K562 (cell line): ENCODE results near the gene LTB4R2. TPM values are rescaled to one million over a fixed set of nuclear protein-coding genes. Genes with fewer than 3 reads are reported as not detected.

Experiments
- ATAC-seq: fragments of 200-7000 bp; cut with Tn5 transposase; 3 replicates; pipeline ENCODE4 v1.9.1; 2020; ENCODE audit warnings: moderate library complexity
- BruUV-seq: library from RNA; stranded (reverse); fragments of 400-500 nt; replicated peaks from 2 replicates; lab custom pipeline; 2021; lab: Mats Ljungman, UMichigan
- CTCF ChIA-PET: fragments of 300-600 bp; formaldehyde crosslinking; extraction: SDS; loops from one replicate; lab custom pipeline; 2021; ENCODE audit warnings: low intra/inter-chr PET ratio; lab: Yijun Ruan, JAX
- POLR2A ChIA-PET: fragments of 300-600, 350-650 bp; sonication (Branson Sonifier 250); formaldehyde crosslinking; extraction: SDS; loops from one replicate; lab custom pipeline; 2021; ENCODE audit warnings: antibody characterized with exemption, inconsistent platforms; lab: Yijun Ruan, JAX
- DNase-seq, 4 experiments: peaks; one replicate each; pipeline versions ENCODE4 v3.0.0 to v3.0.0-alpha.2; 2011 to 2018; ENCODE audit warnings: low spot score in 3 of 4, mixed read lengths in 3 of 4; ENCODE audit errors: extremely low read depth in 1 of 4
- FAIRE-seq: peaks from 2 replicates; lab custom pipeline; 2011; peaks lifted over from hg19 to GRCh38; lab: Jason Lieb, UNC
- H2AFZ ChIP-seq: 2 replicates; pipeline ENCODE4 v1.6.0; 2011; ENCODE audit warnings: low read depth, low read length, control low read depth, inconsistent platforms
- H3K27ac ChIP-seq: fragments of 200-600 bp; 3 replicates; pipeline ENCODE4 v1.8.0; 2011; ENCODE audit warnings: low read depth, mild to moderate bottlenecking, control low read depth, inconsistent platforms, low read length, moderate library complexity, mixed read lengths; ENCODE audit errors: extremely low read depth
- H3K27me3 ChIP-seq, 2 experiments: fragments of 300-600 bp in 1 of 2; 2 replicates in 1 of 2; 3 replicates in 1 of 2; pipeline versions ENCODE4 v1.6.0 to v1.8.0; 2011; ENCODE audit warnings: inconsistent platforms in 2 of 2, low read length in 2 of 2, mild to moderate bottlenecking in 1 of 2, mixed read lengths in 1 of 2, moderate library complexity in 1 of 2; ENCODE audit not compliant: control insufficient read depth in 2 of 2, insufficient read depth in 2 of 2
- H3K36me3 ChIP-seq: fragments of 300-600 bp; 3 replicates; pipeline ENCODE4 v1.8.0; 2011; ENCODE audit warnings: mild to moderate bottlenecking, low read length, inconsistent platforms; ENCODE audit not compliant: control insufficient read depth, insufficient read depth
- H3K4me1 ChIP-seq, 2 experiments: fragments of 200-600 bp in 1 of 2; replicated peaks in 1 of 2; 2 replicates in 1 of 2; 3 replicates in 1 of 2; pipeline versions ENCODE4 v1.5.1 to v1.8.0; 2011; ENCODE audit warnings: inconsistent platforms in 2 of 2, low read length in 2 of 2, mild to moderate bottlenecking in 1 of 2, mixed read lengths in 1 of 2, moderate library complexity in 1 of 2; ENCODE audit not compliant: control insufficient read depth in 2 of 2, insufficient read depth in 2 of 2
- H3K4me2 ChIP-seq: 2 replicates; pipeline ENCODE4 v1.6.1; 2011; ENCODE audit warnings: low read length, control low read depth, inconsistent platforms, mixed read lengths; ENCODE audit not compliant: insufficient read depth
- H3K4me3 ChIP-seq: fragments of 200-600 bp; sonication (generic), shearing (Covaris generic); 2 replicates; pipeline ENCODE4 v1.5.1; 2016; ENCODE audit warnings: control low read depth, inconsistent platforms
- H3K79me2 ChIP-seq: fragments of 200-600 bp; 3 replicates; pipeline ENCODE4 v1.8.0; 2011; ENCODE audit warnings: low read length, inconsistent platforms; ENCODE audit not compliant: control insufficient read depth, insufficient read depth
- H3K9ac ChIP-seq, 2 experiments: 2 replicates each; pipeline versions ENCODE4 v1.6.0 to v1.6.1; 2011; ENCODE audit warnings: low read depth in 2 of 2, low read length in 2 of 2, control low read depth in 1 of 2, inconsistent platforms in 1 of 2, mild to moderate bottlenecking in 1 of 2, mixed read lengths in 1 of 2; ENCODE audit not compliant: insufficient read depth in 1 of 2
- H3K9me1 ChIP-seq: one replicate; pipeline ENCODE4 v1.6.0; 2011; ENCODE audit warnings: inconsistent platforms, mild to moderate bottlenecking, low read length, moderate library complexity; ENCODE audit not compliant: control insufficient read depth, insufficient read depth
- H3K9me3 ChIP-seq: replicated peaks from 2 replicates; pipeline ENCODE4 v1.5.1; 2011; ENCODE audit warnings: low read depth, low read length, inconsistent platforms; ENCODE audit not compliant: control insufficient read depth, insufficient read depth
- H4K20me1 ChIP-seq: replicated peaks from 2 replicates; pipeline ENCODE4 v1.6.1; 2011; ENCODE audit warnings: low read length, inconsistent platforms, mixed read lengths; ENCODE audit not compliant: control insufficient read depth, insufficient read depth
- CEBPG ChIP-seq, 3 experiments: fragments of 200-800 bp in 1 of 3; sonication (Bioruptor generic) in 1 of 3; sonication (generic) in 1 of 3; formaldehyde crosslinking in 1 of 3; IDR thresholded peaks in 2 of 3; conservative IDR thresholded peaks in 1 of 3; 2 replicates each; pipeline versions ENCODE4 v1.6.1 to v1.8.0; 2016 to 2022; ENCODE audit warnings: missing compliant biosample characterization in 2 of 3, missing genetic modification characterization in 2 of 3, mild to moderate bottlenecking in 1 of 3, missing genetic modification reagents in 1 of 3
- ZNF263 ChIP-seq: sonication (generic); formaldehyde crosslinking; IDR thresholded peaks from 2 replicates; pipeline ENCODE4 v1.8.0; 2022; ENCODE audit warnings: mild to moderate bottlenecking, missing genetic modification reagents, borderline replicate concordance
- WGBS: fragments of 100-300 bp; shearing (Covaris generic); methylation state at CpG from one replicate; pipeline ENCODE4 v1.1.6; 2016; ENCODE audit warnings: low coverage, mixed read lengths; ENCODE audit not compliant: insufficient coverage; ENCODE audit errors: missing lambda C conversion rate; 5-methylcytosine and 5-hydroxymethylcytosine counted together
- in situ Hi-C: fragments of 300-500 bp; cut with MboI; formaldehyde crosslinking; loops from 4 replicates; pipeline ENCODE4 v1.15.0; 2018; ENCODE audit warnings: inconsistent platforms, mixed read lengths
- intact Hi-C: fragments of 100-400 bp; cut with micrococcal nuclease; formaldehyde crosslinking; loops from 2 replicates; pipeline ENCODE4 v1.14.2; 2022
- polyA plus RNA-seq, 8 experiments: library from polyadenylated mRNA; depleted of rRNA in 4 of 8; stranded (reverse) in 5 of 8; unstranded in 3 of 8; fragments of >200 nt; fragmentation: Nextera tagmentation in 2 of 8; fragmentation: Illumina TruSeq in 1 of 8; extraction: Ambion mirVana in 2 of 8; extraction: Trizol in 1 of 8; gene quantifications; 2 replicates each; pipeline versions ENCODE4 v1.2.1 to v1.2.3, GENCODE V29; 2011 to 2014; ENCODE audit warnings: inconsistent platforms in 1 of 8, missing spikeins in 1 of 8
- total RNA-seq, 7 experiments: library from RNA; depleted of rRNA in 6 of 7; stranded (reverse); fragments of >200 nt in 6 of 7; fragmentation: Illumina TruSeq in 2 of 7; extraction: Trizol in 2 of 7; gene quantifications; 2 replicates each; pipeline versions ENCODE4 v1.2.1 to v1.2.3, GENCODE V29; 2011 to 2021; ENCODE audit warnings: low replicate concordance in 1 of 7

LTB4R2 gene
- total and polyA plus RNA-seq, 9 of the 15 experiments (the other 6 are each of a cell fraction or from before 2014, with no cell fraction given), result 0.03 to 11.6 (median 2.8) TPM; not detected in 1

DNA sequence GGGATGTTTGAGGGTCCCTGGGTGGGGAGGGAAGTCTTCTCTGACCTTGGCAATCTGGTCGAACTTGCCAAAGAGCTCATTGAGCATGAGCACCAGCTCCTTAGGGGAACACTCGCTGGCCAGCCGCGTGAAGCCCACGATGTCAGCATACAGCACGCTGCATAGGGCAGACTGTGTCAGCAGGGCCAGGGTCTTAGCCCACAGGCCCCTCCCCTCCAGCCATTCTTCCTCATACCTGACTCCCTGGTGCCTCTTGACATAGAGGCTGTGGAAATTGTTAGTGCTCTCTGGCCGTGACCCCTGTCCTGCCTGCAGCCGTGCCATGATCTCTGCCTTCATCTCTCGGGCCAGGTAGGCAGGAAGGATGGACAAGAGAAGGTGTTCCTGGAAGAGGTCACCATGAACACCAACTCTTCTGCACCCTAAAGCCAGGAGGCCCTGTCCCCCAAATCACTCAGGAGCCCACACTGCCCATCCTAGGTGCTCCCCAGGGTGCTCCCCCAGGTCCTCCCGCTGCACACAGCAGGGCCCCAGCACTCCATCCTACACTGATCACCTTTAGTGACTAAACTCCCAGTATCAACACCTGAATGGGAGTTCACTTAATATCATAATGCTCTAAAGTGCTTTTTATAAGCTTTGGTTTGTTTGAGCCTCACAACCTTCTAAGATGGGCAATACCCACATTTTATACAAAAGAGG, 21.2 kb downstream of the LTB4R2 start:
- in situ Hi-C loops (loop anchor here (5.0 to 25.0 kb wide), 2 partner anchors 101 to 356 kb away; no protein-coding TSS in a partner anchor), intact Hi-C loops (loop anchor here (5.0 kb wide), 1 partner anchor 36 kb away; the partner anchor contains the start of gene NFATC4)
- DNase-seq, result no peak
- H3K9me3 ChIP-seq, result no peaks in the 10 kb centered on the region
- H3K9me1 ChIP-seq, result no peaks in the 10 kb centered on the region
- H4K20me1 ChIP-seq, result no peaks in the 10 kb centered on the region
- FAIRE-seq, result no peak
- no peak for ATAC-seq
- H3K4me2 ChIP-seq, result no peak overlapping the region
- no peak overlapping the region for H2AFZ ChIP-seq
- 39% methylated on average over 4 of the region's 10 CpGs for WGBS
- no TSS peak for BruUV-seq
- CTCF ChIA-PET, result interaction anchor here (0.6 to 0.8 kb wide), 2 partner anchors 106 to 170 kb away, joined by 3 read pairs; partner anchors contain the start of gene IRF9
- H3K36me3 ChIP-seq, result no peaks in the 10 kb centered on the region
- H3K79me2 ChIP-seq, result no peaks in the 10 kb centered on the region
- POLR2A ChIA-PET, result interaction anchor here (0.6 kb wide), 1 partner anchor 16 kb away, joined by 3 read pairs; no protein-coding TSS in a partner anchor
- peaks cover 5 to 36% of the 10 kb centered on the region in 2 experiments; a peak in 4 of 5 replicates for H3K4me1 ChIP-seq
- H3K27ac ChIP-seq, result no peak overlapping the region
- H3K27me3 ChIP-seq, result no peaks in the 10 kb centered on the region
- TF ChIP-seq CEBPG (CRISPR knock-in tag; IDR thresholded peaks at IDR 0.05), result no peak
- TF ChIP-seq CEBPG (tag; conservative IDR thresholded peaks at IDR 0.05 in 1 of 2, IDR thresholded peaks at IDR 0.05 in 1 of 2), result no peak
- TF ChIP-seq ZNF263 (CRISPR knock-in tag), result peak; percentile 92
- H3K4me3 ChIP-seq, result no peak overlapping the region
- H3K9ac ChIP-seq, result 0 out of 4 replicates have a peak overlapping the region, but pooled peaks of 1 of the 2 experiments have one; percentile 17
